HCT116 (cell line): ENCODE measurements around the gene ORMDL3. TPM values are rescaled to one million over a fixed set of nuclear protein-coding genes. Genes with fewer than 3 reads are reported as not detected.

Source experiments
- ATAC-seq: fragments of 200-7000 bp; cut with Tn5 transposase; 2 replicates; pipeline ENCODE4 v1.9.1; 2020; ENCODE audit warnings: mild to moderate bottlenecking, moderate library complexity
- BruUV-seq: library from RNA; stranded (reverse); fragments of 400-500 nt; replicated peaks from 2 replicates; lab custom pipeline; 2021; lab: Mats Ljungman, UMichigan
- CTCF ChIA-PET: fragments of 300-600 bp; sonication (Branson Sonifier 250); formaldehyde crosslinking; loops from one replicate; lab custom pipeline; 2021; ENCODE audit warnings: antibody characterized with exemption; lab: Charles Lee
- POLR2A ChIA-PET: fragments of 300-600, 350-600 bp; sonication (Branson Sonifier 250); formaldehyde crosslinking; loops from one replicate; lab custom pipeline; 2021; ENCODE audit warnings: antibody characterized with exemption; lab: Charles Lee
- RAD21 ChIA-PET, 2 experiments: fragments of 300-600 bp; sonication (Branson Sonifier 250); formaldehyde crosslinking; loops; one replicate each; lab custom pipeline; 2023; ENCODE audit warnings: low total read pairs in 2 of 2; ENCODE audit not compliant: uncharacterized antibody in 2 of 2, unreplicated experiment in 2 of 2, low non-redundant PET in 1 of 2; lab: Charles Lee
- DNase-seq: peaks from one replicate; pipeline ENCODE4 v3.0.0-alpha.2; 2010; ENCODE audit warnings: low read depth, low spot score
- H2AFZ ChIP-seq: fragments of 200-600 bp; shearing (Covaris generic), sonication (generic); 2 replicates; pipeline ENCODE4 v1.6.1; 2017; ENCODE audit warnings: low read depth, mixed run types, mixed read lengths, antibody characterized with exemption, low read length; ENCODE audit not compliant: poor library complexity, severe bottlenecking
- H3K27ac ChIP-seq: 2 replicates; pipeline ENCODE4 v1.5.1; 2012; ENCODE audit warnings: low read depth, low read length
- H3K27me3 ChIP-seq: fragments of 200-600 bp; sonication (generic); 2 replicates; pipeline ENCODE4 v1.6.1; 2016; ENCODE audit warnings: mixed run types, low read length, mixed read lengths; ENCODE audit not compliant: insufficient read depth
- H3K36me3 ChIP-seq, 2 experiments: fragments of 200-500 bp in 1 of 2; fragments of 200-600 bp in 1 of 2; sonication (Bioruptor generic) in 1 of 2; sonication (generic) in 1 of 2; 2 replicates each; pipeline versions ENCODE4 v1.5.1 to v1.6.1; 2014 to 2016; ENCODE audit warnings: low read length in 2 of 2, inconsistent platforms in 1 of 2, mixed read lengths in 1 of 2, mixed run types in 1 of 2; ENCODE audit not compliant: insufficient read depth in 2 of 2, control insufficient read depth in 1 of 2
- H3K4me1 ChIP-seq, 2 experiments: fragments of 200-600 bp in 1 of 2; sonication (generic) in 1 of 2; 2 replicates each; pipeline versions ENCODE4 v1.5.1 to v1.6.1; 2012 to 2017; ENCODE audit warnings: low read length in 2 of 2, inconsistent platforms in 1 of 2, mild to moderate bottlenecking in 1 of 2, mixed read lengths in 1 of 2, mixed run types in 1 of 2, moderate library complexity in 1 of 2; ENCODE audit not compliant: insufficient read depth in 2 of 2, control insufficient read depth in 1 of 2
- H3K4me2 ChIP-seq: fragments of 200-600 bp; sonication (generic); 2 replicates; pipeline ENCODE4 v1.6.1; 2017; ENCODE audit warnings: mixed run types, low read length, mixed read lengths
- H3K4me3 ChIP-seq, 2 experiments: fragments of 200-600 bp in 1 of 2; sonication (generic) in 1 of 2; replicated peaks in 1 of 2; 2 replicates each; pipeline ENCODE4 v1.5.1; 2011 to 2016; ENCODE audit warnings: low read length in 2 of 2, control low read depth in 1 of 2, low read depth in 1 of 2, mild to moderate bottlenecking in 1 of 2, mixed read lengths in 1 of 2, mixed run types in 1 of 2
- H3K79me2 ChIP-seq: fragments of 200-600 bp; sonication (generic); 2 replicates; pipeline ENCODE4 v1.6.1; 2017; ENCODE audit warnings: mild to moderate bottlenecking, mixed run types, low read length, moderate library complexity, mixed read lengths; ENCODE audit not compliant: insufficient read depth
- H3K9ac ChIP-seq: fragments of 200-600 bp; sonication (generic); 2 replicates; pipeline ENCODE4 v1.6.1; 2016; ENCODE audit warnings: low read length, mixed read lengths
- H3K9me2 ChIP-seq: fragments of 200-600 bp; sonication (generic), shearing (Covaris generic); 2 replicates; pipeline ENCODE4 v1.6.1; 2017; ENCODE audit warnings: mixed run types, mild to moderate bottlenecking, moderate library complexity; ENCODE audit not compliant: insufficient read depth
- H3K9me3 ChIP-seq, 2 experiments: fragments of 200-500 bp in 1 of 2; fragments of 200-600 bp in 1 of 2; sonication (Bioruptor generic) in 1 of 2; sonication (generic) in 1 of 2; 2 replicates each; pipeline ENCODE4 v1.6.1; 2014 to 2017; ENCODE audit warnings: low read length in 2 of 2, mixed read lengths in 2 of 2, inconsistent platforms in 1 of 2, low read depth in 1 of 2, mild to moderate bottlenecking in 1 of 2, mixed run types in 1 of 2, moderate library complexity in 1 of 2; ENCODE audit not compliant: control insufficient read depth in 1 of 2, insufficient read depth in 1 of 2
- H4K20me1 ChIP-seq: fragments of 200-600 bp; sonication (generic), shearing (Covaris generic); 2 replicates; pipeline ENCODE4 v1.6.1; 2017; ENCODE audit warnings: mixed run types, mild to moderate bottlenecking, moderate library complexity; ENCODE audit not compliant: insufficient read depth
- CBX3 ChIP-seq: IDR thresholded peaks from 2 replicates; pipeline ENCODE4 v1.6.1; 2012; ENCODE audit warnings: low read depth
- EZH2 ChIP-seq: fragments of 200-600 bp; sonication (generic); IDR thresholded peaks from 2 replicates; pipeline ENCODE4 v1.6.1; 2017; ENCODE audit warnings: antibody characterized with exemption, mixed run types
- EZH2phosphoT487 ChIP-seq: fragments of 200-600 bp; IDR thresholded peaks from 2 replicates; pipeline ENCODE4 v1.6.1; 2018; ENCODE audit warnings: antibody characterized with exemption, borderline replicate concordance
- FOSL1 ChIP-seq: IDR thresholded peaks from 2 replicates; pipeline ENCODE4 v1.6.1; 2012; ENCODE audit warnings: low read depth
- MAX ChIP-seq: IDR thresholded peaks from 2 replicates; pipeline ENCODE4 v1.6.1; 2012
- POLR2A ChIP-seq: IDR thresholded peaks from 2 replicates; pipeline ENCODE4 v1.7.0; 2011; ENCODE audit warnings: borderline replicate concordance; ENCODE audit not compliant: insufficient read depth, insufficient read length; ENCODE audit errors: extremely low read depth
- POLR2AphosphoS5 ChIP-seq: IDR thresholded peaks from 2 replicates; pipeline ENCODE4 v1.6.1; 2011; ENCODE audit warnings: mild to moderate bottlenecking, low read depth, low read length, moderate library complexity
- REST ChIP-seq: IDR thresholded peaks from 2 replicates; pipeline ENCODE4 v1.6.1; 2012; ENCODE audit warnings: low read depth
- SIN3A ChIP-seq: IDR thresholded peaks from 2 replicates; pipeline ENCODE4 v1.6.1; 2012; ENCODE audit warnings: low read depth
- TCF7L2 ChIP-seq: IDR thresholded peaks from 2 replicates; pipeline ENCODE4 v1.7.0; 2011; ENCODE audit warnings: borderline replicate concordance, inconsistent platforms; ENCODE audit not compliant: insufficient read depth, insufficient read length; ENCODE audit errors: extremely low read depth
- YY1 ChIP-seq: IDR thresholded peaks from 2 replicates; pipeline ENCODE4 v1.6.1; 2011; ENCODE audit warnings: low read length, low read depth, moderate library complexity, mild to moderate bottlenecking; ENCODE audit not compliant: insufficient replicate concordance; ENCODE audit errors: extremely low read depth
- ZFX ChIP-seq: fragments of 450-650 bp; IDR thresholded peaks from 2 replicates; pipeline ENCODE4 v1.6.1; 2017
- ZNF274 ChIP-seq: fragments of 200-500 bp; sonication (Bioruptor generic); IDR thresholded peaks from 2 replicates; pipeline ENCODE4 v1.6.1; 2014; ENCODE audit warnings: mild to moderate bottlenecking, low read depth, low read length, inconsistent platforms
- intact Hi-C: fragments of 100-400 bp; cut with micrococcal nuclease; formaldehyde crosslinking; loops from 2 replicates; pipeline ENCODE4 v1.10.0; 2022
- total RNA-seq: library from RNA; stranded (reverse); gene quantifications from one replicate; pipeline ENCODE4 v1.2.1, GENCODE V29; 2021; ENCODE audit not compliant: unreplicated experiment
- TF ChIP-seq, protein P1 (sequence below), 3 experiments: fragments of 200-600 bp in 1 of 3; sonication (generic) in 1 of 3; IDR thresholded peaks in 2 of 3; conservative IDR thresholded peaks in 1 of 3; 2 replicates each; pipeline ENCODE4 v1.5.1; 2012 to 2017; ENCODE audit warnings: low read depth in 2 of 3, low read length in 2 of 3, antibody characterized with exemption in 1 of 3, borderline replicate concordance in 1 of 3, control low read depth in 1 of 3, mild to moderate bottlenecking in 1 of 3, mixed read lengths in 1 of 3, mixed run types in 1 of 3, moderate library complexity in 1 of 3; ENCODE audit not compliant: insufficient read depth in 1 of 3
- TF ChIP-seq, protein P2 (sequence below): IDR thresholded peaks from 2 replicates; pipeline ENCODE4 v1.6.1; 2012
- TF ChIP-seq, protein P3 (sequence below): IDR thresholded peaks from 2 replicates; pipeline ENCODE4 v1.6.1; 2011; ENCODE audit warnings: mild to moderate bottlenecking, low read length, moderate library complexity; ENCODE audit not compliant: insufficient replicate concordance; ENCODE audit errors: extremely low read depth

ORMDL3 gene
- total RNA-seq, 1 experiment from 2014 or later: 46.9 TPM

DNA sequence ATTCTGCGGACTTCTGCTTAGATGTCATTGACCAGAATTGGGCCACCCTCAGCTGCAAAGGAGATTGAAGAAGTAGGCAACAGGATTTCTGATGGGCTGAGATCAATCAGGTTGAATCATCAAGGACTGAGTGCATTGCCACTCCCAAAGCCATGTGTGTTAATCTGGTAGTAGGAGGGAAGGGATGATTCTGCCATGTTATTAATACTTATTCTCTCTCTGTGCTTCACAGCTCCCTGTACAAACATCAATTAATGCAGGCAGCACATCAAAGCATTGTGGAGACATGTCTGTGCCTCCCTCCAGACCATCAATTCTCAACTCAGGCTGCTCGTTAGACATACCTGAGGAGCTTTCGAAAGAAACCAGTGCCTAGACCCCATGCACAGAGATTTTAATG, 11.7 kb upstream of the ORMDL3 start (continued):
- TF ChIP-seq YY1: no peak
- no peak for TF ChIP-seq POLR2A
- TF ChIP-seq ZFX: no peak
- no peak for TF ChIP-seq SIN3A
- no peak for TF ChIP-seq ZNF274

DNA sequence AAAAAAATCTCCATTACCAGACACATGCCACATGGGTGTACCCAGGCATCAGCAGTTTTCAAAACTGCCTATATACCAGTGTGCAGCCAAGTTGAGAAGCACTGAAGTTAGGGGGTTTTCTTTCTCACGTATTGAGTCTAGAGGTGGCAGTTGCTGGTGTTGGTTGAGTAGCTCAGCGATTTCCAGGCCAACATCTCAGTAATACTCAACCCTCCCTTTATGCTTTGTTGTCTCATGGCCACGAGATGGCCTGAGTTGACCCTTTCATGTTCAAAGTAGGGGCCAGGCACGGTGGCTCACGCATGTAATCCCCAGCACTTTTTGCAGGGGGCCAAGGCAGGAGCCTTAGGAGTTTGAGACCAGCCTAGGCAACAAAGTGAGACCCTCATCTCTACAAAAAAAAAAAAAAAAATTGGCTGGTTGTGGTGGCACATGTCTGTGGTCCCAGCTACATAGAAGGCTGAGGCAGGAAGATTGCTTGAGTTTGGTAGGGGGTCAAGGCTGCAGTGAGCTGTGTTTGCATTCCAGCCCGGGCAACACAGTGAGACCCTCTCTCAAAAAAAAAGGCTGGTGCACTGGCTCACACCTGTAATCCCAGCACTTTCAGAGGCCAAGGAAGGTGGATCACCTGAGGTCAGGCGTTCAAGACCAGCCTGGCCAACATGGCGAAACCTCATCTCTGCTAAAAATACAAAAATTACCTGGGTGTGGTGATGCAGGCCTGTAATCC, 10.9 kb upstream of the ORMDL3 start:
- H3K4me1 ChIP-seq: peaks cover 11 to 16% of the 10 kb centered on the region in 2 experiments
- no TSS peak for BruUV-seq
- no peaks in the 10 kb centered on the region for H3K9me2 ChIP-seq
- no peak overlapping the region for H2AFZ ChIP-seq
- H3K27ac ChIP-seq: no peak overlapping the region
- DNase-seq (no peak), ATAC-seq (no peak)
- H4K20me1 ChIP-seq: no peaks in the 10 kb centered on the region
- H3K36me3 ChIP-seq: no peaks in the 10 kb centered on the region
- CTCF ChIA-PET: interaction anchor here (1.5 to 1.8 kb wide), 2 partner anchors 17 to 20 kb away, joined by 3 to 4 read pairs; no protein-coding TSS in a partner anchor
- no peaks in the 10 kb centered on the region for H3K9me3 ChIP-seq
- intact Hi-C loops: no loop called here
- H3K79me2 ChIP-seq: no peaks in the 10 kb centered on the region
- H3K4me3 ChIP-seq: no peak overlapping the region
- no peaks in the 10 kb centered on the region for H3K27me3 ChIP-seq
- H3K9ac ChIP-seq: no peak overlapping the region
- POLR2A ChIA-PET: no interaction called here
- RAD21 ChIA-PET: no interaction called here
- no peak overlapping the region for H3K4me2 ChIP-seq
- TF ChIP-seq, protein P1, sequence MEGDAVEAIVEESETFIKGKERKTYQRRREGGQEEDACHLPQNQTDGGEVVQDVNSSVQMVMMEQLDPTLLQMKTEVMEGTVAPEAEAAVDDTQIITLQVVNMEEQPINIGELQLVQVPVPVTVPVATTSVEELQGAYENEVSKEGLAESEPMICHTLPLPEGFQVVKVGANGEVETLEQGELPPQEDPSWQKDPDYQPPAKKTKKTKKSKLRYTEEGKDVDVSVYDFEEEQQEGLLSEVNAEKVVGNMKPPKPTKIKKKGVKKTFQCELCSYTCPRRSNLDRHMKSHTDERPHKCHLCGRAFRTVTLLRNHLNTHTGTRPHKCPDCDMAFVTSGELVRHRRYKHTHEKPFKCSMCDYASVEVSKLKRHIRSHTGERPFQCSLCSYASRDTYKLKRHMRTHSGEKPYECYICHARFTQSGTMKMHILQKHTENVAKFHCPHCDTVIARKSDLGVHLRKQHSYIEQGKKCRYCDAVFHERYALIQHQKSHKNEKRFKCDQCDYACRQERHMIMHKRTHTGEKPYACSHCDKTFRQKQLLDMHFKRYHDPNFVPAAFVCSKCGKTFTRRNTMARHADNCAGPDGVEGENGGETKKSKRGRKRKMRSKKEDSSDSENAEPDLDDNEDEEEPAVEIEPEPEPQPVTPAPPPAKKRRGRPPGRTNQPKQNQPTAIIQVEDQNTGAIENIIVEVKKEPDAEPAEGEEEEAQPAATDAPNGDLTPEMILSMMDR (IDR thresholded peaks at IDR 0.05 in 2 of 3, conservative IDR thresholded peaks at IDR 0.05 in 1 of 3; ENCODE audit: borderline replicate concordance in 1 of 3, insufficient read depth in 1 of 3, low read depth in 2 of 3, low read length in 2 of 3): no peak
- TF ChIP-seq EZH2phosphoT487 (no peak), TCF7L2 (no peak), POLR2A (no peak), POLR2AphosphoS5 (no peak), MAX (no peak), CBX3 (no peak), EZH2 (no peak), FOSL1 (no peak), ZFX (no peak), REST (no peak)
- TF ChIP-seq, protein P2, sequence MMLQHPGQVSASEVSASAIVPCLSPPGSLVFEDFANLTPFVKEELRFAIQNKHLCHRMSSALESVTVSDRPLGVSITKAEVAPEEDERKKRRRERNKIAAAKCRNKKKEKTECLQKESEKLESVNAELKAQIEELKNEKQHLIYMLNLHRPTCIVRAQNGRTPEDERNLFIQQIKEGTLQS: no peak
- TF ChIP-seq, protein P3, sequence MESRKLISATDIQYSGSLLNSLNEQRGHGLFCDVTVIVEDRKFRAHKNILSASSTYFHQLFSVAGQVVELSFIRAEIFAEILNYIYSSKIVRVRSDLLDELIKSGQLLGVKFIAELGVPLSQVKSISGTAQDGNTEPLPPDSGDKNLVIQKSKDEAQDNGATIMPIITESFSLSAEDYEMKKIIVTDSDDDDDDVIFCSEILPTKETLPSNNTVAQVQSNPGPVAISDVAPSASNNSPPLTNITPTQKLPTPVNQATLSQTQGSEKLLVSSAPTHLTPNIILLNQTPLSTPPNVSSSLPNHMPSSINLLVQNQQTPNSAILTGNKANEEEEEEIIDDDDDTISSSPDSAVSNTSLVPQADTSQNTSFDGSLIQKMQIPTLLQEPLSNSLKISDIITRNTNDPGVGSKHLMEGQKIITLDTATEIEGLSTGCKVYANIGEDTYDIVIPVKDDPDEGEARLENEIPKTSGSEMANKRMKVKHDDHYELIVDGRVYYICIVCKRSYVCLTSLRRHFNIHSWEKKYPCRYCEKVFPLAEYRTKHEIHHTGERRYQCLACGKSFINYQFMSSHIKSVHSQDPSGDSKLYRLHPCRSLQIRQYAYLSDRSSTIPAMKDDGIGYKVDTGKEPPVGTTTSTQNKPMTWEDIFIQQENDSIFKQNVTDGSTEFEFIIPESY: no peak
